ENCODE measurements around the gene GBF1. TPM values are rescaled to one million over a fixed set of nuclear protein-coding genes. Genes with fewer than 3 reads are reported as not detected.

GBF1 gene
- total and polyA plus RNA-seq, 2 of the 13 experiments (the other 11 are each of a cell fraction or from before 2014, with no cell fraction given) = 17.1 to 21.9 TPM

- no peak for TF ChIP-seq PHF20 (CRISPR knock-in tag; IDR thresholded peaks at IDR 0.05)
- peak; percentile 38; the same call in 1 of the 2 replicates for TF ChIP-seq GABPB1 (CRISPR knock-in tag; IDR thresholded peaks at IDR 0.05)
- peak; percentile 65 for TF ChIP-seq HNRNPLL (IDR thresholded peaks at IDR 0.05; ENCODE audit: low read depth, low read length, poor library complexity, severe bottlenecking)
- TF ChIP-seq ZBTB42 (CRISPR knock-in tag; IDR thresholded peaks at IDR 0.05) = no peak
- peak; percentile 30; the same call in 1 of the 2 replicates for TF ChIP-seq KDM3A (CRISPR knock-in tag; IDR thresholded peaks at IDR 0.05; ENCODE audit: low read depth)
- TF ChIP-seq ZNF687 (CRISPR knock-in tag; IDR thresholded peaks at IDR 0.05) = peak; percentile 49
- TF ChIP-seq ZNF777 (CRISPR knock-in tag; IDR thresholded peaks at IDR 0.05) = peak; percentile 90
- TF ChIP-seq, protein P1, sequence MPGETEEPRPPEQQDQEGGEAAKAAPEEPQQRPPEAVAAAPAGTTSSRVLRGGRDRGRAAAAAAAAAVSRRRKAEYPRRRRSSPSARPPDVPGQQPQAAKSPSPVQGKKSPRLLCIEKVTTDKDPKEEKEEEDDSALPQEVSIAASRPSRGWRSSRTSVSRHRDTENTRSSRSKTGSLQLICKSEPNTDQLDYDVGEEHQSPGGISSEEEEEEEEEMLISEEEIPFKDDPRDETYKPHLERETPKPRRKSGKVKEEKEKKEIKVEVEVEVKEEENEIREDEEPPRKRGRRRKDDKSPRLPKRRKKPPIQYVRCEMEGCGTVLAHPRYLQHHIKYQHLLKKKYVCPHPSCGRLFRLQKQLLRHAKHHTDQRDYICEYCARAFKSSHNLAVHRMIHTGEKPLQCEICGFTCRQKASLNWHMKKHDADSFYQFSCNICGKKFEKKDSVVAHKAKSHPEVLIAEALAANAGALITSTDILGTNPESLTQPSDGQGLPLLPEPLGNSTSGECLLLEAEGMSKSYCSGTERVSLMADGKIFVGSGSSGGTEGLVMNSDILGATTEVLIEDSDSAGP (CRISPR knock-in tag; IDR thresholded peaks at IDR 0.05; ENCODE audit: borderline replicate concordance) = 0 out of 2 replicates have a peak, but pooled peaks have one; percentile 10
- 0 out of 2 replicates have a peak, but pooled peaks have one; percentile 17 for TF ChIP-seq ELF3 (CRISPR knock-in tag; IDR thresholded peaks at IDR 0.05)
- TF ChIP-seq, protein P2, sequence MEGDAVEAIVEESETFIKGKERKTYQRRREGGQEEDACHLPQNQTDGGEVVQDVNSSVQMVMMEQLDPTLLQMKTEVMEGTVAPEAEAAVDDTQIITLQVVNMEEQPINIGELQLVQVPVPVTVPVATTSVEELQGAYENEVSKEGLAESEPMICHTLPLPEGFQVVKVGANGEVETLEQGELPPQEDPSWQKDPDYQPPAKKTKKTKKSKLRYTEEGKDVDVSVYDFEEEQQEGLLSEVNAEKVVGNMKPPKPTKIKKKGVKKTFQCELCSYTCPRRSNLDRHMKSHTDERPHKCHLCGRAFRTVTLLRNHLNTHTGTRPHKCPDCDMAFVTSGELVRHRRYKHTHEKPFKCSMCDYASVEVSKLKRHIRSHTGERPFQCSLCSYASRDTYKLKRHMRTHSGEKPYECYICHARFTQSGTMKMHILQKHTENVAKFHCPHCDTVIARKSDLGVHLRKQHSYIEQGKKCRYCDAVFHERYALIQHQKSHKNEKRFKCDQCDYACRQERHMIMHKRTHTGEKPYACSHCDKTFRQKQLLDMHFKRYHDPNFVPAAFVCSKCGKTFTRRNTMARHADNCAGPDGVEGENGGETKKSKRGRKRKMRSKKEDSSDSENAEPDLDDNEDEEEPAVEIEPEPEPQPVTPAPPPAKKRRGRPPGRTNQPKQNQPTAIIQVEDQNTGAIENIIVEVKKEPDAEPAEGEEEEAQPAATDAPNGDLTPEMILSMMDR (CRISPR knock-in tag; IDR thresholded peaks at IDR 0.05) = peak; percentile 57
- TF ChIP-seq MAZ (IDR thresholded peaks at IDR 0.05; ENCODE audit: borderline replicate concordance, low read depth, low read length) = no peak
- TF ChIP-seq MAZ (CRISPR knock-in tag; IDR thresholded peaks at IDR 0.05; ENCODE audit: low read depth) = 0 out of 2 replicates have a peak, but pooled peaks have one; percentile 9
- peak; percentile 29; the same call in 1 of the 2 replicates for TF ChIP-seq ELF1 (CRISPR knock-in tag; IDR thresholded peaks at IDR 0.05)
- TF ChIP-seq FOXK1 (CRISPR knock-in tag; IDR thresholded peaks at IDR 0.05; ENCODE audit: borderline replicate concordance, low read depth) = no peak
- peak; percentile 29 for TF ChIP-seq STAG1 (CRISPR knock-in tag; IDR thresholded peaks at IDR 0.05)
- peak; percentile 62; the same call in 1 of the 2 replicates for TF ChIP-seq ZNF644 (CRISPR knock-in tag; IDR thresholded peaks at IDR 0.05; ENCODE audit: low read depth)
- peak; percentile 46; the same call in 1 of the 2 replicates for TF ChIP-seq KDM2A (CRISPR knock-in tag; IDR thresholded peaks at IDR 0.05; ENCODE audit: borderline replicate concordance, low read depth)
- no peak for TF ChIP-seq RFXANK (CRISPR knock-in tag; IDR thresholded peaks at IDR 0.05)
- peak; percentile 2; the same call in 1 of the 2 replicates for TF ChIP-seq HDAC1 (CRISPR knock-in tag; IDR thresholded peaks at IDR 0.05)
Observed at GRCh38 chr10:102230861-102231356, 14.4 kb upstream of the GBF1 start (continued).
